ENCODE data around the gene MIGA2. TPM values are rescaled to one million over a fixed set of nuclear protein-coding genes. Genes with fewer than 3 reads are reported as not detected.
"Not testable (repeated sequence)": the region's sequence is repeated elsewhere in the genome, so short reads cannot be mapped to it uniquely, and the experiment has no call there.

The MIGA2 gene
- total RNA-seq, 1 donor from 2014 or later: 21.6 TPM

DNA sequence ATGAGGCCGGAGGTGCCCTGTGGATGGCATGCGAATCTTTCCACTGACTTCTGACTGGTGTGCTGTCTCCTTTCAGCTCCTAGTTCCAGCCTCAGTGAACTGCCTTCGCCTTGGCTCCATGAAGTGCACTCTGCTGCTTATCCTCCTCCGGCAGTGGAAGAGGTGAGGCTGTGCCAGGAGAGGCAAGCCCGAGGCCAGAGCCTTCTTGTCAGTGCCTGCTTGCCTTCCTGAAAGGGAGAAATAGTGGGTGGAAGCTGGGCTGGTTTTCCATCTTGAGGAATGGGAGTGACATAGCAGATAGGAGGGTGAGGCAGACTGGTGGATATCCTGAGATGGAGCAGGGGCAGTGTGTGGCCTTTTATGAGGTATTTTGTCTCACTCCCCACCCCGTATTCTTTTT is 38.0 kb upstream of the MIGA2 start:
- DNase-seq (ENCODE audit: low read depth): no peak

GRCh38 chr9:128999581-129000206 is 36.7 kb upstream of the MIGA2 start:
- DNase-seq (ENCODE audit: low read depth): no peak
- Histone ChIP-seq H3K27me3 (ENCODE audit: control insufficient read depth, insufficient read depth, low read length) (no peaks in the 10 kb centered on the region), H3K4me3 (ENCODE audit: low read depth, low read length) (no peak overlapping the region), H3K36me3 (ENCODE audit: control insufficient read depth, insufficient read depth, low read length) (peaks cover 10% of the 10 kb centered on the region)
- no peak for TF ChIP-seq CTCF (IDR thresholded peaks at IDR 0.05; ENCODE audit: insufficient read depth, low read length, poor library complexity, severe bottlenecking)

More for the DNA sequence above, 38.0 kb upstream of the MIGA2 start:
- no peaks in the 10 kb centered on the region for H3K27me3 ChIP-seq (ENCODE audit: control insufficient read depth, insufficient read depth, low read length)
- H3K4me3 ChIP-seq (ENCODE audit: low read depth, low read length): no peak overlapping the region
- TF ChIP-seq CTCF (IDR thresholded peaks at IDR 0.05; ENCODE audit: insufficient read depth, low read length, poor library complexity, severe bottlenecking): no peak
- peaks cover 10% of the 10 kb centered on the region for H3K36me3 ChIP-seq (ENCODE audit: control insufficient read depth, insufficient read depth, low read length)

DNA sequence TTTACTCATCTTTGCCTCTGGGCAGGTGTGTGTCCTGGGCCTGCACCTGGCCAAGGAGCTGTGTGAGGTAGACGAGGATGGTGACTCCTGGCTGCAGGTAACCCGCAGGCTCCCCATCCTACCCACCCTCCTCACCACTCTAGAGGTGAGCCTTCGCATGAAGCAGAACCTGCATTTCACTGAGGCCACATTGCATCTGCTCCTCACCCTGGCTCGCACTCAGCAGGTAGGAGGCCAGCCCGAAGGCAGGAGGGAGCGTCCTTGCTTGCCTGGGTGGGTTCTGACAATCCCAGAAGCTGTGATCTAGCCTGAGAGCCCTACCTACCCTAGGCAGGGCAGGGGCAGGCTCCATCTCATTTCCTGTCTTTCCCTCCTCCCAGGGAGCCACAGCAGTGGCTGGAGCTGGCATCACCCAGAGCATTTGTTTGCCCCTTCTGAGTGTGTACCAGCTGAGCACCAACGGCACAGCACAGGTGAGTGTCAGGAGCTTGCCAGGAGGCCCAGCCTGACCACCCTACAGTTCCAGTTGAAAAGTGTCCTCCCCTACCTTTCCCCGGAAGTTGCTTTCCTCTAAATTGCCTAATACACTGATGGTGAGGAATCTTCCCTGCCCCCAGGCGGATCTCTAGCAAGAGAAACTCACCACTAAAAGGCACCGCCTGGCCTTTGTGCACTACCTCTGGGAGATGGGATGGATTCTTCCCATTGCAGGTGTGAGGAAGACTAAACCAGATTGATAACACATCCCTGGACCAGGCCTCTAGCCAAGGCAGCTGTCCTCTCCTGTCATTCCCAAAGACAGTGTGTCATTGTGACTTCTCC is 34.7 kb upstream of the MIGA2 start:
- Histone ChIP-seq H3K36me3 (ENCODE audit: control insufficient read depth, insufficient read depth, low read length) (peaks cover 12% of the 10 kb centered on the region), H3K4me3 (ENCODE audit: low read depth, low read length) (no peak overlapping the region), H3K27me3 (ENCODE audit: control insufficient read depth, insufficient read depth, low read length) (no peaks in the 10 kb centered on the region)
- TF ChIP-seq CTCF (IDR thresholded peaks at IDR 0.05; ENCODE audit: insufficient read depth, low read length, poor library complexity, severe bottlenecking): no peak
- DNase-seq (ENCODE audit: low read depth): no peak

GRCh38 chr9:129002992-129003391 is 33.4 kb upstream of the MIGA2 start:
- TF ChIP-seq CTCF (IDR thresholded peaks at IDR 0.05; ENCODE audit: insufficient read depth, low read length, poor library complexity, severe bottlenecking): no peak
- Histone ChIP-seq H3K36me3 (ENCODE audit: control insufficient read depth, insufficient read depth, low read length) (peaks cover 12% of the 10 kb centered on the region), H3K27me3 (ENCODE audit: control insufficient read depth, insufficient read depth, low read length) (no peaks in the 10 kb centered on the region), H3K4me3 (ENCODE audit: low read depth, low read length) (no peak overlapping the region)
- DNase-seq (ENCODE audit: low read depth): no peak

GRCh38 chr9:129004173-129004572 is 32.3 kb upstream of the MIGA2 start:
- H3K36me3 ChIP-seq (ENCODE audit: control insufficient read depth, insufficient read depth, low read length): peaks cover 10% of the 10 kb centered on the region
- H3K4me3 ChIP-seq (ENCODE audit: low read depth, low read length); DNase-seq (ENCODE audit: low read depth): not testable (repeated sequence)

GRCh38 chr9:129005336-129005997 is 31.0 kb upstream of the MIGA2 start:
- Histone ChIP-seq H3K36me3 (ENCODE audit: control insufficient read depth, insufficient read depth, low read length) (peaks cover 10% of the 10 kb centered on the region), H3K4me3 (ENCODE audit: low read depth, low read length) (no peak overlapping the region), H3K27me3 (ENCODE audit: control insufficient read depth, insufficient read depth, low read length) (no peaks in the 10 kb centered on the region)
- no peak for TF ChIP-seq CTCF (IDR thresholded peaks at IDR 0.05; ENCODE audit: insufficient read depth, low read length, poor library complexity, severe bottlenecking)
- DNase-seq (ENCODE audit: low read depth): no peak

More at GRCh38 chr9:129004173-129004572, 32.3 kb upstream of the MIGA2 start:
- not testable (repeated sequence) for H3K27me3 ChIP-seq (ENCODE audit: control insufficient read depth, insufficient read depth, low read length)
